GM19238 (cell line): Measurements from ENCODE around the gene RIOK3.
"Not testable (repeated sequence)": the region's sequence is repeated elsewhere in the genome, so short reads cannot be mapped to it uniquely, and the experiment has no call there.

Experiments
- DNase-seq: peaks from one replicate; pipeline ENCODE4 v3.0.0; 2011; ENCODE audit warnings: low spot score; ENCODE audit not compliant: insufficient read length

The RIOK3 gene

GRCh38 chr18:23451491-23451890 lies 1.6 kb upstream of the RIOK3 start:
- no peak for DNase-seq

- DNase-seq = no peak
Measured at GRCh38 chr18:23452347-23452727, 750 bp upstream of the RIOK3 start.

GRCh38 chr18:23453680-23454058 lies 582 bp downstream of the RIOK3 start:
- DNase-seq = no peak

- no peak for DNase-seq
Measured at GRCh38 chr18:23456835-23457234, 3.7 kb downstream of the RIOK3 start.

GRCh38 chr18:23458830-23459529 lies 5.9 kb downstream of the RIOK3 start:
- no peak for DNase-seq

- no peak for DNase-seq
Measured at GRCh38 chr18:23459530-23459921, 6.4 kb downstream of the RIOK3 start.

- DNase-seq = no peak
Measured at GRCh38 chr18:23460285-23461273, 7.5 kb downstream of the RIOK3 start.

- DNase-seq = no peak
Measured at GRCh38 chr18:23462876-23463275, 9.8 kb downstream of the RIOK3 start.

- DNase-seq = no peak
Measured at GRCh38 chr18:23468753-23469459, 15.8 kb downstream of the RIOK3 start.

GRCh38 chr18:23470620-23471387 lies 17.7 kb downstream of the RIOK3 start:
- no peak for DNase-seq

GRCh38 chr18:23471486-23471885 lies 18.4 kb downstream of the RIOK3 start:
- DNase-seq = no peak

GRCh38 chr18:23479829-23480505 lies 26.9 kb downstream of the RIOK3 start:
- DNase-seq = no peak

GRCh38 chr18:23484561-23485182 lies 31.6 kb downstream of the RIOK3 start:
- DNase-seq = no peak

- no peak for DNase-seq
Measured at GRCh38 chr18:23485386-23485785, 32.3 kb downstream of the RIOK3 start.

GRCh38 chr18:23487738-23488570 lies 34.9 kb downstream of the RIOK3 start:
- no peak for DNase-seq

- not testable (repeated sequence) for DNase-seq
Measured at GRCh38 chr18:23489586-23489985, 36.5 kb downstream of the RIOK3 start.

GRCh38 chr18:23493654-23494053 lies 40.6 kb downstream of the RIOK3 start:
- no peak for DNase-seq

- no peak for DNase-seq
Measured at GRCh38 chr18:23494992-23495391, 41.9 kb downstream of the RIOK3 start.

- DNase-seq = no peak
Measured at GRCh38 chr18:23495723-23496440, 42.8 kb downstream of the RIOK3 start.
